ENCODE results near the gene MPZL2. TPM values are rescaled to one million over a fixed set of nuclear protein-coding genes. Genes with fewer than 3 reads are reported as not detected.

Gene MPZL2
- total and polyA plus RNA-seq, 2 donors: 18.1 to 47.7 TPM

GRCh38 chr11:118214210-118214914, 49.7 kb downstream of the MPZL2 start:
- Histone ChIP-seq H3K27ac (ENCODE audit: low read depth in 1 of 2, low read length in 1 of 2) (peak overlapping the region in 1 of 2 donors; percentile 4), H3K36me3 (ENCODE audit: control insufficient read depth in 2 of 2, insufficient read depth in 2 of 2, low read length in 1 of 2) (peaks cover 2 to 3% of the 10 kb centered on the region in 2 donors), H3K9me3 (ENCODE audit: control insufficient read depth in 2 of 2, insufficient read depth in 1 of 2, low read length in 1 of 2) (no peaks in the 10 kb centered on the region), H3K27me3 (ENCODE audit: control insufficient read depth in 2 of 2, insufficient read depth in 1 of 2, low read length in 1 of 2) (no peaks in the 10 kb centered on the region), H3K4me3 (ENCODE audit: low read length in 2 of 2) (no peak overlapping the region), H3K4me1 (ENCODE audit: control insufficient read depth in 2 of 2, insufficient read depth in 2 of 2, low read length in 2 of 2) (peaks cover 13 to 55% of the 10 kb centered on the region in 2 donors)
- WGBS: 31% methylated on average over 6 of the region's 6 CpGs
- peak in 1 of 9 donors; percentile 43 for DNase-seq (ENCODE audit: low read depth in 6 of 9, low spot score in 9 of 9)

GRCh38 chr11:118213781-118214180, 50.3 kb downstream of the MPZL2 start:
- Histone ChIP-seq H3K27me3 (ENCODE audit: control insufficient read depth in 2 of 2, insufficient read depth in 1 of 2, low read length in 1 of 2) (no peaks in the 10 kb centered on the region), H3K36me3 (ENCODE audit: control insufficient read depth in 2 of 2, insufficient read depth in 2 of 2, low read length in 1 of 2) (peaks cover 2 to 3% of the 10 kb centered on the region in 2 donors), H3K4me1 (ENCODE audit: control insufficient read depth in 2 of 2, insufficient read depth in 2 of 2, low read length in 2 of 2) (peaks cover 13 to 55% of the 10 kb centered on the region in 2 donors), H3K9me3 (ENCODE audit: control insufficient read depth in 2 of 2, insufficient read depth in 1 of 2, low read length in 1 of 2) (no peaks in the 10 kb centered on the region), H3K27ac (ENCODE audit: low read depth in 1 of 2, low read length in 1 of 2) (peak overlapping the region in 1 of 2 donors; percentile 48), H3K4me3 (ENCODE audit: low read length in 2 of 2) (no peak overlapping the region)
- WGBS: 94% methylated on average over 2 of the region's 2 CpGs
- DNase-seq (ENCODE audit: low read depth in 6 of 9, low spot score in 9 of 9): no peak

GRCh38 chr11:118213201-118213600, 50.9 kb downstream of the MPZL2 start:
- Histone ChIP-seq H3K27ac (ENCODE audit: low read depth in 1 of 2, low read length in 1 of 2) (peak overlapping the region in 1 of 2 donors; percentile 48), H3K36me3 (ENCODE audit: control insufficient read depth in 2 of 2, insufficient read depth in 2 of 2, low read length in 1 of 2) (peaks cover 2 to 3% of the 10 kb centered on the region in 2 donors), H3K4me1 (ENCODE audit: control insufficient read depth in 2 of 2, insufficient read depth in 2 of 2, low read length in 2 of 2) (peaks cover 13 to 55% of the 10 kb centered on the region in 2 donors), H3K4me3 (ENCODE audit: low read length in 2 of 2) (no peak overlapping the region), H3K27me3 (ENCODE audit: control insufficient read depth in 2 of 2, insufficient read depth in 1 of 2, low read length in 1 of 2) (no peaks in the 10 kb centered on the region), H3K9me3 (ENCODE audit: control insufficient read depth in 2 of 2, insufficient read depth in 1 of 2, low read length in 1 of 2) (no peaks in the 10 kb centered on the region)
- DNase-seq (ENCODE audit: low read depth in 6 of 9, low spot score in 9 of 9): peak in 1 of 9 donors; percentile 27
- WGBS: 89% methylated on average over 4 of the region's 4 CpGs

GRCh38 chr11:118212781-118213191, 51.3 kb downstream of the MPZL2 start:
- no peak for DNase-seq (ENCODE audit: low read depth in 6 of 9, low spot score in 9 of 9)
- WGBS: 85% methylated on average over 2 of the region's 2 CpGs
- H3K9me3 ChIP-seq (ENCODE audit: control insufficient read depth in 2 of 2, insufficient read depth in 1 of 2, low read length in 1 of 2): no peaks in the 10 kb centered on the region
- no peak overlapping the region for H3K4me3 ChIP-seq (ENCODE audit: low read length in 2 of 2)
- H3K36me3 ChIP-seq (ENCODE audit: control insufficient read depth in 2 of 2, insufficient read depth in 2 of 2, low read length in 1 of 2): peaks cover 2 to 3% of the 10 kb centered on the region in 2 donors
- peaks cover 13 to 53% of the 10 kb centered on the region in 2 donors for H3K4me1 ChIP-seq (ENCODE audit: control insufficient read depth in 2 of 2, insufficient read depth in 2 of 2, low read length in 2 of 2)
- no peaks in the 10 kb centered on the region for H3K27me3 ChIP-seq (ENCODE audit: control insufficient read depth in 2 of 2, insufficient read depth in 1 of 2, low read length in 1 of 2)
- H3K27ac ChIP-seq (ENCODE audit: low read depth in 1 of 2, low read length in 1 of 2): no peak overlapping the region

- Histone ChIP-seq H3K9me3 (ENCODE audit: control insufficient read depth in 2 of 2, insufficient read depth in 1 of 2, low read length in 1 of 2) (no peaks in the 10 kb centered on the region), H3K27ac (ENCODE audit: low read depth in 1 of 2, low read length in 1 of 2) (no peak overlapping the region), H3K4me1 (ENCODE audit: control insufficient read depth in 2 of 2, insufficient read depth in 2 of 2, low read length in 2 of 2) (peaks cover 13 to 47% of the 10 kb centered on the region in 2 donors), H3K36me3 (ENCODE audit: control insufficient read depth in 2 of 2, insufficient read depth in 2 of 2, low read length in 1 of 2) (peaks cover 2 to 3% of the 10 kb centered on the region in 2 donors), H3K4me3 (ENCODE audit: low read length in 2 of 2) (no peak overlapping the region), H3K27me3 (ENCODE audit: control insufficient read depth in 2 of 2, insufficient read depth in 1 of 2, low read length in 1 of 2) (no peaks in the 10 kb centered on the region)
- 96% methylated on average over 7 of the region's 7 CpGs for WGBS
- DNase-seq (ENCODE audit: low read depth in 6 of 9, low spot score in 9 of 9): no peak
Measured at GRCh38 chr11:118212131-118212725, 51.9 kb downstream of the MPZL2 start.

GRCh38 chr11:118211006-118211405, 53.1 kb downstream of the MPZL2 start:
- Histone ChIP-seq H3K27me3 (ENCODE audit: control insufficient read depth in 2 of 2, insufficient read depth in 1 of 2, low read length in 1 of 2) (no peaks in the 10 kb centered on the region), H3K4me3 (ENCODE audit: low read length in 2 of 2) (no peak overlapping the region), H3K36me3 (ENCODE audit: control insufficient read depth in 2 of 2, insufficient read depth in 2 of 2, low read length in 1 of 2) (peaks cover 2 to 5% of the 10 kb centered on the region in 2 donors), H3K4me1 (ENCODE audit: control insufficient read depth in 2 of 2, insufficient read depth in 2 of 2, low read length in 2 of 2) (peaks cover 18 to 49% of the 10 kb centered on the region in 2 donors), H3K27ac (ENCODE audit: low read depth in 1 of 2, low read length in 1 of 2) (no peak overlapping the region), H3K9me3 (ENCODE audit: control insufficient read depth in 2 of 2, insufficient read depth in 1 of 2, low read length in 1 of 2) (no peaks in the 10 kb centered on the region)
- DNase-seq (ENCODE audit: low read depth in 6 of 9, low spot score in 9 of 9): no peak
- WGBS: 97% methylated on average over 6 of the region's 6 CpGs

- H3K36me3 ChIP-seq (ENCODE audit: control insufficient read depth in 2 of 2, insufficient read depth in 2 of 2, low read length in 1 of 2): peaks cover 2 to 9% of the 10 kb centered on the region in 2 donors
- H3K9me3 ChIP-seq (ENCODE audit: control insufficient read depth in 2 of 2, insufficient read depth in 1 of 2, low read length in 1 of 2): no peaks in the 10 kb centered on the region
- H3K27me3 ChIP-seq (ENCODE audit: control insufficient read depth in 2 of 2, insufficient read depth in 1 of 2, low read length in 1 of 2): no peaks in the 10 kb centered on the region
- H3K4me3 ChIP-seq (ENCODE audit: low read length in 2 of 2): no peak overlapping the region
- no peak overlapping the region for H3K27ac ChIP-seq (ENCODE audit: low read depth in 1 of 2, low read length in 1 of 2)
- WGBS: 99% methylated on average over 7 of the region's 7 CpGs
- peaks cover 14 to 46% of the 10 kb centered on the region in 2 donors for H3K4me1 ChIP-seq (ENCODE audit: control insufficient read depth in 2 of 2, insufficient read depth in 2 of 2, low read length in 2 of 2)
- no peak for DNase-seq (ENCODE audit: low read depth in 6 of 9, low spot score in 9 of 9)
Measured at GRCh38 chr11:118210323-118210722, 53.8 kb downstream of the MPZL2 start.

GRCh38 chr11:118209033-118209432, 55.1 kb downstream of the MPZL2 start:
- Histone ChIP-seq H3K27me3 (ENCODE audit: control insufficient read depth in 2 of 2, insufficient read depth in 1 of 2, low read length in 1 of 2) (no peaks in the 10 kb centered on the region), H3K27ac (ENCODE audit: low read depth in 1 of 2, low read length in 1 of 2) (no peak overlapping the region), H3K36me3 (ENCODE audit: control insufficient read depth in 2 of 2, insufficient read depth in 2 of 2, low read length in 1 of 2) (peaks cover 2 to 9% of the 10 kb centered on the region in 2 donors), H3K4me3 (ENCODE audit: low read length in 2 of 2) (no peak overlapping the region), H3K9me3 (ENCODE audit: control insufficient read depth in 2 of 2, insufficient read depth in 1 of 2, low read length in 1 of 2) (no peaks in the 10 kb centered on the region), H3K4me1 (ENCODE audit: control insufficient read depth in 2 of 2, insufficient read depth in 2 of 2, low read length in 2 of 2) (peaks cover 16 to 39% of the 10 kb centered on the region in 2 donors)
- no peak for DNase-seq (ENCODE audit: low read depth in 6 of 9, low spot score in 9 of 9)
- whole genome bisulfite sequencing: 94% methylated on average over 3 of the region's 3 CpGs

- Histone ChIP-seq H3K27me3 (ENCODE audit: control insufficient read depth in 2 of 2, insufficient read depth in 1 of 2, low read length in 1 of 2) (no peaks in the 10 kb centered on the region), H3K36me3 (ENCODE audit: control insufficient read depth in 2 of 2, insufficient read depth in 2 of 2, low read length in 1 of 2) (peaks cover 2 to 22% of the 10 kb centered on the region in 2 donors), H3K4me1 (ENCODE audit: control insufficient read depth in 2 of 2, insufficient read depth in 2 of 2, low read length in 2 of 2) (peaks cover 23 to 37% of the 10 kb centered on the region in 2 donors), H3K9me3 (ENCODE audit: control insufficient read depth in 2 of 2, insufficient read depth in 1 of 2, low read length in 1 of 2) (no peaks in the 10 kb centered on the region), H3K27ac (ENCODE audit: low read depth in 1 of 2, low read length in 1 of 2) (peak overlapping the region in 1 of 2 donors; percentile 90), H3K4me3 (ENCODE audit: low read length in 2 of 2) (no peak overlapping the region)
- 97% methylated on average over 2 of the region's 2 CpGs for WGBS
- DNase-seq (ENCODE audit: low read depth in 6 of 9, low spot score in 9 of 9): no peak
Measured at GRCh38 chr11:118207079-118207478, 57.0 kb downstream of the MPZL2 start.
